ENCODE measurements around the gene FCGBP.
"Not testable (repeated sequence)": the region's sequence is repeated elsewhere in the genome, so short reads cannot be mapped to it uniquely, and the experiment has no call there.

Gene FCGBP

DNA sequence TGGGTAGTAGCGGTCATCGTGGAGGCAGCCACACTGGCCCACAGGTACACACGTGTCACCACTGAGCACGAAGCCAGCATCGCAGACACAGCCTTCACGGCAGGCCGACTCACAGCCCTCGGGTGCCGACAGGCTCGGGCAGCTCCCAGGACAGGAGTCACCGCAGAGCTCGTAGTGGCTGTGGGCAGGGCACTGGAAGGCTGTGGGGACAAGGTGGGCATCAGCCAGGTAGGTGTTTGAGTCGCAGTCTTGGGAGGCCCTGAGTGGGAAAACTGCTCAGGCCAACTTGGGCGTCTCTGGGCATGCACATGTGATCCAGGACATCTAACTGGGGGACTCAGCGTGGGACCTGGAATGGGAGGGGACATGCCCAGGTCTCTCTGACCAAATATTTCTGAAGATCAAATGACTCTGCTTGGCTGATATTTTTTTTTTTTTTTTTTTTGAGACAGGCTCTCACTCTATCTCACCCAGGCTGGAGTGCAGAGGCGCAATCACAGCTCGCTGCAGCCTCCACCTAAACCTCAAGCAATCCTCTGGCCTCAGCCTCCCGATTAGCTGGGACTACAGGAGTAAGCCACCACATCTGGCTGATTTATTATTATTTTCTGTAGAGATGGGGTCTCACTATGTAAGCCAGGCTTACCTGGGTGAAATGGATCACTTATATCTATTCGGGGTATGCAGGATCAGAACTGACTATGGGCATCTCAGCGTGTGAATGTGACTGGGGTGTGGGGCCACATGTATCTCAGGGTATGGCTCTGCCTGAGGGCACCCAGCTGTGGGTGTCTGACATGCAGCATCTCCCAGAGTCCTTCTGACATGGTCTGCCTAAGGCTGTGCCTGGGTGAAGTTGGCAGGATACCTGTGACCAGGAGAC, 44.3 kb downstream of the FCGBP start:
- not testable (repeated sequence) for DNase-seq

DNA sequence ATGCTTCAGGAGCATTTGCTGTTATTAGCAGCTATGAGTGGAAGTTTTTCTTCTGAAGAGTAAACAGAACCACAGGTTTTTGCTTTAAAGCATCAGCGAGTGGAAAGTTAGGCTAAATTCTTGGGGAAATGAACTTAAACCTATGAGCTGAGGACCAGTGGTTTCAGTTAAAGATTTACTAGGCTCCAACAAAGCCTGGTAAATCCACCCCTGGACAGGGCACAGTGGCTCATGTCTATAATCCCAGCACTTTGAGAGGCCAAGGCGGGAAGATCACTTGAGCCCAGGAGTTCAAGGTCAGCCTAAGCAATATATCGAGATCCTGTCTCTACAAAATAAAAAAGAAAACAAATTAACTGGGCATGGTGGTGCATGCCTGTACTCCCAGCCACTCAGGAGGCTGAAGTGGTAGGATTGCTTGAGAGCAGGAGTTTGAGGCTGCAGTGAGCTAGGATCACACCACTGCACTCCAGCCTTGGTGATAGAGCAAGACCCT, 46.9 kb downstream of the FCGBP start:
- DNase-seq, result not testable (repeated sequence)

DNA sequence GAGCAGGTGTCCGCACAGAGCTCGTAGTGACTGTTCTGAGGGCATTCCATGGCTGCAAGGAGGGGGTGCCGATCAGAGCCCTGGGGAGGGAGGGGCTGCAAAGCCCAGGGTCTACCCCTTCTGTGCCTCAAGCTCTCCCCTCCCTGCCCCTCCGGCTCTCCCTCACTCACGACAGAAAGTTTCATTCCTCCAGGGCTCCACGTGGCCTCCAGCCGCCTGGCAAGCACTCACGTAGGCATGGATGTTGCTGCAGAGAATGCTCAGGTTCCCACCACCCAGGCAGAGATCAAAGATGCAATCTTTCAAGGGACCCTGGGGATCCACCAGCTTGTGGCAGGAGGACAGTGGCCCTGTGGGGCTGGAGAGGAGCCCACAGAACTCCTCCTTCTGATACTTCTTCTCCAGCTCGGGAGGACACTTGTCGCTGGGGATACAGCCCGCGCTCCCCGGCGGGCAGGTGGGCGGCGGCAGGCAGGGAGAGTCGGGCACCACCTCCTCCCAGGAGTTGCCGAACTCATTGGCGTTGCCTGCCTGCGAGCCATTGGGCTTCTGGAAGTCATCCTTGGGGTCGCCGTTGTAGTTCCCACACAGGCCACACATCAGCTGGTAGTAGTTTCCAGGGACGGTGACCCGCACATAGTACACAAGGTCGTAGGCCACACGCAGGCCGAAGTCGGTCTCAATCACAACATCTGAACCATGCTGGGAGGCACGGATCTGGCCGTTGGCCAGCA, 48.4 kb downstream of the FCGBP start:
- DNase-seq, result not testable (repeated sequence)

DNA sequence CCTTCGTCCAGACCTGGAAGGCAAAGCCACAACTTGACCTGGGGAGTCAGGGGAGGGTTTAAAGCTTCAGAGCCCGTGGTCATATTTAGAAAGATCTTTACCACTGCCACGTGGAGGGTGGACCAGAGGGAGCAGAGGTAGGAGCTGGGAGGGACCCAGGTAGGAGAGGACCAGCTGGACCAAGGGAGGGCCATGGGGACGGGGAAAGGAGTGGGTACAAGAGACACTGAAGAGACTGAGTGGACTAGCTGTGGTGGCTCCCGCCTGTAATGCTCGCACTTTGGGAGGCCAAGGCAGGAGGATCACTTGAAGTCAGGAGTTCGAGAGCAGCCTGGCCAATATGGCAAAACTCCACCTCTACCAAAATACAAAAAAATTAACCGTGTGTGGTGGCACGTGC, 49.7 kb downstream of the FCGBP start:
- not testable (repeated sequence) for DNase-seq

Data from NCI-H187 (cell line).